ENCODE data around the gene FOXL2. TPM values are rescaled to one million over a fixed set of nuclear protein-coding genes. Genes with fewer than 3 reads are reported as not detected.

The FOXL2 gene
- total RNA-seq, 1 donor from 2014 or later = 0.22 TPM

DNA sequence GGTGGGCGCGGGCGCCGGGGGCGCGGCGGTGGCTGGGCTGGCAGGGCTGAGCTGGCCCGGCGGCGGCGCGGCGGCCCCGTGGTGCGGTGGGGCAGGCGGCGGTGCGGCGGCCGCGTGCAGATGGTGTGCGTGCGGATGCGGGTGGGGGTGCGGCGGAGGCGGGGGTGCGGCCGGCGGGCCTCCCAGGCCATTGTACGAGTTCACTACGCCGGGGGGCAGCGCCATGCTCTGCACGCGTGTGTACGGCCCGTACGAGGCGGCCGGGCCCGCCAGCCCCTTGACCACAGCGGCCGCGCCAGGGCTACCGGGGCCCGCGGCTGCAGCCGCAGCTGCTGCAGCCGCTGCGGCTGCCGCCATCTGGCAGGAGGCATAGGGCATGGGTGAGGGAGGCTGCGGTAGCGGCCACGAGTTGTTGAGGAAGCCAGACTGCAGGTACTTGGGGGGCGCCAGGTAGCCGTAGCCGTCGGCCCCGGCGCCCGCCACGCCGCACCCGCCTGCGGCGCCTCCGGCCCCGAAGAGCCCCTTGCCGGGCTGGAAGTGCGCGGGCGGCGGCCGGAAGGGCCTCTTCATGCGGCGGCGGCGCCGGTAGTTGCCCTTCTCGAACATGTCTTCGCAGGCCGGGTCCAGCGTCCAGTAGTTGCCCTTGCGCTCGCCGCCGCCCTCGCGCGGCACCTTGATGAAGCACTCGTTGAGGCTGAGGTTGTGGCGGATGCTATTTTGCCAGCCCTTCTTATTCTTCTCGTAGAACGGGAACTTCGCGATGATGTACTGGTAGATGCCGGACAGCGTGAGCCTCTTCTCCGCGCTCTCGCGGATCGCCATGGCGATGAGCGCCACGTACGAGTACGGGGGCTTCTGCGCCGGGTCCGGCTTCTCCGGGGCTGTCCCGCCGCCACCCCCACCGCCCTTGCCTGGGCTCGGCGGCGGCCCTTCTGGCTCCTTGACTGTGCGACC, 951 bp downstream of the FOXL2 start:
- H3K27me3 Mint-ChIP-seq (ENCODE audit: low read depth) = peaks cover 82% of the 10 kb centered on the region
- DNase-seq (ENCODE audit: low spot score) = no peak
- H3K9me3 Mint-ChIP-seq (ENCODE audit: low read depth) = no peaks in the 10 kb centered on the region
- peaks cover 5% of the 10 kb centered on the region for H3K36me3 Mint-ChIP-seq (ENCODE audit: low read depth)
- TF ChIP-seq, protein P1, sequence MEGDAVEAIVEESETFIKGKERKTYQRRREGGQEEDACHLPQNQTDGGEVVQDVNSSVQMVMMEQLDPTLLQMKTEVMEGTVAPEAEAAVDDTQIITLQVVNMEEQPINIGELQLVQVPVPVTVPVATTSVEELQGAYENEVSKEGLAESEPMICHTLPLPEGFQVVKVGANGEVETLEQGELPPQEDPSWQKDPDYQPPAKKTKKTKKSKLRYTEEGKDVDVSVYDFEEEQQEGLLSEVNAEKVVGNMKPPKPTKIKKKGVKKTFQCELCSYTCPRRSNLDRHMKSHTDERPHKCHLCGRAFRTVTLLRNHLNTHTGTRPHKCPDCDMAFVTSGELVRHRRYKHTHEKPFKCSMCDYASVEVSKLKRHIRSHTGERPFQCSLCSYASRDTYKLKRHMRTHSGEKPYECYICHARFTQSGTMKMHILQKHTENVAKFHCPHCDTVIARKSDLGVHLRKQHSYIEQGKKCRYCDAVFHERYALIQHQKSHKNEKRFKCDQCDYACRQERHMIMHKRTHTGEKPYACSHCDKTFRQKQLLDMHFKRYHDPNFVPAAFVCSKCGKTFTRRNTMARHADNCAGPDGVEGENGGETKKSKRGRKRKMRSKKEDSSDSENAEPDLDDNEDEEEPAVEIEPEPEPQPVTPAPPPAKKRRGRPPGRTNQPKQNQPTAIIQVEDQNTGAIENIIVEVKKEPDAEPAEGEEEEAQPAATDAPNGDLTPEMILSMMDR (IDR thresholded peaks at IDR 0.05) = peak; percentile 63
- peak overlapping the region; percentile 58 for H3K4me3 Mint-ChIP-seq (ENCODE audit: unreplicated experiment)
- H3K27ac Mint-ChIP-seq (ENCODE audit: unreplicated experiment) = no peak overlapping the region
- peaks cover 21% of the 10 kb centered on the region for H3K4me1 Mint-ChIP-seq (ENCODE audit: low read depth)

DNA sequence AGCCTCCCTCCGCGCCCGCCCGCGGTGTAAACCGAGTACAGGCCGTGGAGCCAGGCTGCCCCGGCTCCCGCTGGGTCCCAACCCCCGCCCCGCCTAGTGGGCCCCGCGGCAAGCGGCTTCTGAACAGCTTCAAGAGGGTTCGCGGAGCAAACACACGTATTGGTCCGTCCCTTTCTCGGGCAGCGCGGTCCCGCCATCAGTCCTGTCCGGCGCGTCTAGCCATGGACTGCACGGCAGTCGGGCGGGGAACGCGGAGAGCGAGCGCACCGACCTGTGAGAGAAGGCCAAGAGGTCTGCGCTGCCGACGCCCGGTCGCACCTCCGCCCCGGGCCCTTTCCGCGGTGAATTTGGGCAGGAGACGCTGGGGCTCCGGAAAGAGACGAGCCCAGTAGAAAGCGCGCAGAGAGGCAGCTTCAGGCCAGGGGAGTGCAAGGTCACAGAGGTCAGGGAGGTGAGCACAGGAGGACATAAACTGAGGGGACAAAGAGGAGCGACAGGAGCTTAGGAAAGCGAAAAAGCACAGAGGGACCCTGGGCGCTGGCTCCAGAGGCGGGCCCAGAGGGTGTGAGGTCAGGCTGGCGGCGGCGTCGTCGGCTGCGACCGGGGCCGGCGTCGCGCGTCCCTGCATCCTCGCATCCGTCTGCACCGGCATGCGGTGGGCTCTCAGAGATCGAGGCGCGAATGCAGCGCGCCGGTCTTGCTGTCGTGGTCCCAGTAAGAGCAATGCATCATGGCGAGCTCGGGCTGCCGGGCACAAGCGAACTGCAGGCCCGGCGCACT, 1.8 kb downstream of the FOXL2 start:
- H3K9me3 Mint-ChIP-seq (ENCODE audit: low read depth) = no peaks in the 10 kb centered on the region
- TF ChIP-seq, protein P1 (IDR thresholded peaks at IDR 0.05) = no peak
- DNase-seq (ENCODE audit: low spot score) = no peak
- H3K36me3 Mint-ChIP-seq (ENCODE audit: low read depth) = peaks cover 5% of the 10 kb centered on the region
- H3K4me3 Mint-ChIP-seq (ENCODE audit: unreplicated experiment) = peak overlapping the region; percentile 61
- H3K27me3 Mint-ChIP-seq (ENCODE audit: low read depth) = peaks cover 81% of the 10 kb centered on the region
- H3K27ac Mint-ChIP-seq (ENCODE audit: unreplicated experiment) = no peak overlapping the region
- peaks cover 15% of the 10 kb centered on the region for H3K4me1 Mint-ChIP-seq (ENCODE audit: low read depth)

DNA sequence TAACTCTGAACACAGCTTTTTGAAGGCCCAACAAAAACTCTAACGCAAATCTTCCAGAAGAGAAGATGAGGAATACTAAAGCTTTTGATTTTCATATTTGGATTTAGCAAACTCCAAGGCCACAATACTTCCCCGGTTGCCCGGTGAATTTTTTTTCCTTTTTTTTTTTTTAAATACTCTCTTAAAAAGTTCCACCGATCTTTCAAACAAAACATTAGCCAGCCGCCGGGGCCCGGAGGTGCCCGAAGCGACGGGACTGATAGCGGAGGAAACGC, 2.3 kb downstream of the FOXL2 start:
- H3K27ac Mint-ChIP-seq (ENCODE audit: unreplicated experiment) = no peak overlapping the region
- DNase-seq (ENCODE audit: low spot score) = no peak
- H3K4me3 Mint-ChIP-seq (ENCODE audit: unreplicated experiment) = no peak overlapping the region
- H3K36me3 Mint-ChIP-seq (ENCODE audit: low read depth) = peaks cover 5% of the 10 kb centered on the region
- TF ChIP-seq, protein P1 (IDR thresholded peaks at IDR 0.05) = no peak
- H3K9me3 Mint-ChIP-seq (ENCODE audit: low read depth) = no peaks in the 10 kb centered on the region
- H3K27me3 Mint-ChIP-seq (ENCODE audit: low read depth) = peaks cover 83% of the 10 kb centered on the region
- H3K4me1 Mint-ChIP-seq (ENCODE audit: low read depth) = peaks cover 15% of the 10 kb centered on the region

DNA sequence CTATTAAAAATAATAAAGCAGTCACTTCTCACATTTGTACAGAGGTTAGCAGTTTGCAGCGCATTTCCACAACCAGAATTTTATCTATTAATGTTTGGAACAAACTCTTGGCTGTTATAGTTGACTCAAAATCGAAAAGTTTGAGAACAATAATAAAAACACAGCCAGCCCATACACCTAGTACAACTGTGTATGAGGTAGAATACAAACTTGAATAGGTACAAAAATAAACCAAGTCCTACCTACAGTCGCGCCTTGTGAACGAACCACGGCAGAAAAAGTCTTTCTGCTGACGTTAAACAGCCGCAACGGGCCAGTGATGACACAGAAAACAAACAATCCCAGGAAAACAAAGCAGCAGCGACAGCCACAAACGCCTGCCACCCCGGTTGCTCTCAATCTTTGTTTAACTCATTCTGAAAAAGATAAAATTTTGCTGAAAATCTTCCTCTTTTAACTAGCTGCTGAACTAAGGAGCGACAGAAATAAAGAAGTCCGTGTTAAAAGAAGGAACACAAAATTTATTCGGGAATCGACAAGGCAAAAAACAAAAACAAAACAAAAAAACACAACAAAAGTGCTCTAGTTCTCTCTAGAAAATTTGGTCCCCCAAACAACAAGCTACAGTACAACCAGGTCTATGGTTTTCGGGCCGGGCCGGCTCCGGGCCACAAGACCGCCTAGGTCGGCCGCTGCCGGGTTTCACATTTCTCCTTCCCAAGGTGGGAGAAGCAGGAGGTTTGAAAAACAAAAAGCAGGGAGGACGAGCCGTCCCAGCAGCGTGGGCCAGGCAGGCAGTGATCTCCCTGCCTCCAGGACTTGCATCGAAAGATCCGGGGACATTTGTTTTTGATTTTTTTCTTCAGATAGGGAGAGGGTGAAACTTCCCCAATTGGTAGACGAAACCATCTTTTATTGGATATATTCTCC, 2.9 kb downstream of the FOXL2 start:
- no peak overlapping the region for H3K4me3 Mint-ChIP-seq (ENCODE audit: unreplicated experiment)
- DNase-seq (ENCODE audit: low spot score) = no peak
- H3K27me3 Mint-ChIP-seq (ENCODE audit: low read depth) = peaks cover 83% of the 10 kb centered on the region

More for the DNA sequence above, 2.9 kb downstream of the FOXL2 start:
- peaks cover 11% of the 10 kb centered on the region for H3K4me1 Mint-ChIP-seq (ENCODE audit: low read depth)
- TF ChIP-seq, protein P1 (IDR thresholded peaks at IDR 0.05) = no peak
- H3K27ac Mint-ChIP-seq (ENCODE audit: unreplicated experiment) = no peak overlapping the region
- H3K9me3 Mint-ChIP-seq (ENCODE audit: low read depth) = no peaks in the 10 kb centered on the region
- peaks cover 5% of the 10 kb centered on the region for H3K36me3 Mint-ChIP-seq (ENCODE audit: low read depth)
